Right atrium auricular region (tissue), 2 donors: ENCODE results near the gene ERN1. TPM values are rescaled to one million over a fixed set of nuclear protein-coding genes. Genes with fewer than 3 reads are reported as not detected.

ENCODE experiments used
- DNase-seq: peaks from one replicate; pipeline ENCODE4 v3.0.0-alpha.2; 2019; ENCODE audit warnings: low spot score
- H3K27ac ChIP-seq, 2 donors: fragments of 200-600 bp; sonication (generic); 1 replicate in 1 of 2; 2 replicates in 1 of 2; pipeline ENCODE4 v1.5.1; 2016 to 2019
- H3K27me3 ChIP-seq, 2 donors: fragments of 200-600 bp; sonication (generic); one replicate each; pipeline versions ENCODE4 v1.5.1 to v1.6.0; 2017 to 2019
- H3K36me3 ChIP-seq: fragments of 200-600 bp; sonication (generic); one replicate; pipeline ENCODE4 v1.5.1; 2016
- H3K4me1 ChIP-seq, 2 donors: fragments of 200-600 bp; sonication (generic); one replicate each; pipeline versions ENCODE4 v1.5.1 to v1.6.0; 2017 to 2019
- H3K4me3 ChIP-seq, 2 donors: fragments of 200-600 bp; sonication (generic); 1 replicate in 1 of 2; 2 replicates in 1 of 2; pipeline ENCODE4 v1.5.1; 2017 to 2019; ENCODE audit warnings: mild to moderate bottlenecking in 1 of 2, moderate library complexity in 1 of 2
- H3K9me3 ChIP-seq, 2 donors: fragments of 200-600 bp; sonication (generic); one replicate each; pipeline ENCODE4 v1.5.1; 2019
- total RNA-seq, 2 donors: library from RNA; depleted of rRNA; stranded (reverse); fragments of >200 nt; gene quantifications; one replicate each; pipeline ENCODE4 v1.1.0, GENCODE V29; 2016
- TF ChIP-seq, protein P1 (sequence below), 2 donors: fragments of 200-600 bp; sonication (generic); IDR thresholded peaks; one replicate each; pipeline ENCODE4 v1.5.1; 2019; ENCODE audit warnings: antibody characterized with exemption in 2 of 2

ERN1 gene
- total RNA-seq, 2 donors from 2014 or later: 7.0 to 11.9 TPM

- H3K9me3 ChIP-seq: no peaks in the 10 kb centered on the region
- no peak overlapping the region for H3K4me3 ChIP-seq
- DNase-seq: no peak
- TF ChIP-seq, protein P1, sequence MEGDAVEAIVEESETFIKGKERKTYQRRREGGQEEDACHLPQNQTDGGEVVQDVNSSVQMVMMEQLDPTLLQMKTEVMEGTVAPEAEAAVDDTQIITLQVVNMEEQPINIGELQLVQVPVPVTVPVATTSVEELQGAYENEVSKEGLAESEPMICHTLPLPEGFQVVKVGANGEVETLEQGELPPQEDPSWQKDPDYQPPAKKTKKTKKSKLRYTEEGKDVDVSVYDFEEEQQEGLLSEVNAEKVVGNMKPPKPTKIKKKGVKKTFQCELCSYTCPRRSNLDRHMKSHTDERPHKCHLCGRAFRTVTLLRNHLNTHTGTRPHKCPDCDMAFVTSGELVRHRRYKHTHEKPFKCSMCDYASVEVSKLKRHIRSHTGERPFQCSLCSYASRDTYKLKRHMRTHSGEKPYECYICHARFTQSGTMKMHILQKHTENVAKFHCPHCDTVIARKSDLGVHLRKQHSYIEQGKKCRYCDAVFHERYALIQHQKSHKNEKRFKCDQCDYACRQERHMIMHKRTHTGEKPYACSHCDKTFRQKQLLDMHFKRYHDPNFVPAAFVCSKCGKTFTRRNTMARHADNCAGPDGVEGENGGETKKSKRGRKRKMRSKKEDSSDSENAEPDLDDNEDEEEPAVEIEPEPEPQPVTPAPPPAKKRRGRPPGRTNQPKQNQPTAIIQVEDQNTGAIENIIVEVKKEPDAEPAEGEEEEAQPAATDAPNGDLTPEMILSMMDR (IDR thresholded peaks at IDR 0.05): no peak
- H3K27me3 ChIP-seq: no peaks in the 10 kb centered on the region
- H3K27ac ChIP-seq: peak overlapping the region; percentile 92 to 95
- peaks cover 7% of the 10 kb centered on the region for H3K36me3 ChIP-seq
- H3K4me1 ChIP-seq: peaks cover 0 to 64% of the 10 kb centered on the region in 2 donors
Observed at GRCh38 chr17:64156670-64157069, 26.7 kb upstream of the ERN1 start.

- Histone ChIP-seq H3K27ac (peak overlapping the region; percentile 92 to 95), H3K4me3 (peak overlapping the region in 1 of 2 donors; percentile 17), H3K27me3 (no peaks in the 10 kb centered on the region), H3K4me1 (peaks cover 0 to 68% of the 10 kb centered on the region in 2 donors), H3K9me3 (no peaks in the 10 kb centered on the region), H3K36me3 (peaks cover 7% of the 10 kb centered on the region)
- TF ChIP-seq, protein P1 (IDR thresholded peaks at IDR 0.05): peak in 1 of 2 donors; percentile 34
- DNase-seq: peak; percentile 86
Observed at GRCh38 chr17:64155751-64156544, 26.0 kb upstream of the ERN1 start.

- Histone ChIP-seq H3K36me3 (peaks cover 11% of the 10 kb centered on the region), H3K9me3 (no peaks in the 10 kb centered on the region), H3K27ac (peak overlapping the region; percentile 92 to 95), H3K4me1 (peaks cover 0 to 68% of the 10 kb centered on the region in 2 donors), H3K4me3 (no peak overlapping the region), H3K27me3 (no peaks in the 10 kb centered on the region)
- TF ChIP-seq, protein P1 (IDR thresholded peaks at IDR 0.05): no peak
- no peak for DNase-seq
Observed at GRCh38 chr17:64155129-64155528, 25.2 kb upstream of the ERN1 start.

DNA sequence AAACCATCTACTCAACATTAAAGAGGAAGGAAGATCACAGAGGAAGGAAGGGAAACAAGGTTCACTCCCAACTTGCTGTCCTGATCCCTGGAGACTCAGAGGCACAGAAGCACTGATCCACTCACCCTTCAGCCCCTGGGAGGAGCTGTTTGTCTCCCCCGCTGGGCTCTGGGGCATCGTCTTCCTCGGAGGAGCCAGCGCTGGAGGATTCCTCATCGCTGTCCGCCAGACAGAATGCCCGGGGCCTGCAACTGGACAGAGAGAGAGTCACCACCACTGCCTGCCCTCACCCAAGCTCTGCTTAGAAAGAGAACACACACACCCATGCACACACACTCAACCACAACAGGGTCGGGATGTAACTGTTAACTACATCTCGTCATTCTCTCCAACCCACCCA is 24.8 kb upstream of the ERN1 start:
- DNase-seq: no peak
- peak overlapping the region; percentile 92 to 95 for H3K27ac ChIP-seq
- H3K4me3 ChIP-seq: no peak overlapping the region

DNA sequence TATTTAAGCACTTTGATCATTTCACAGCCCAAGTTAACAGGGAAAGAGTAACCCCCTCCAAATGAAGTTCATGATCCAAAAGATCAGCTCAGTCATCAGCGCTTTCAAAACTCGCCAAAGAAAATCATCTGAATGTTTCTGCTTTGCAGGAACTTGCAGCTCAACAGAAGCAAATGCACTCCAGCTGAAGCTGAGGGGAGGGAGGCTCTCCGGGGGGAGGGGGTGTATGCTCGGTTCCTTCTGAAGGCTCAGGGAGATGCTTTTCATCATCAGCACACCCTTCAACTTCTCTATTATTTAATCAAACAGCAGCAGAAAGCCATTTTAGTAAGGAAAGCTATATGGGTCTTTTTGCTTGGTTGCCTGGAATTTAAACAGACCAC is 24.4 kb upstream of the ERN1 start:
- Histone ChIP-seq H3K27ac (peak overlapping the region; percentile 92 to 95), H3K9me3 (no peaks in the 10 kb centered on the region), H3K27me3 (no peaks in the 10 kb centered on the region), H3K4me1 (peaks cover 0 to 68% of the 10 kb centered on the region in 2 donors), H3K36me3 (peaks cover 13% of the 10 kb centered on the region), H3K4me3 (no peak overlapping the region)
- TF ChIP-seq, protein P1 (IDR thresholded peaks at IDR 0.05): no peak
- no peak for DNase-seq

More for the DNA sequence above, 24.8 kb upstream of the ERN1 start:
- TF ChIP-seq, protein P1 (IDR thresholded peaks at IDR 0.05): no peak
- peaks cover 13% of the 10 kb centered on the region for H3K36me3 ChIP-seq
- H3K9me3 ChIP-seq: no peaks in the 10 kb centered on the region
- H3K27me3 ChIP-seq: no peaks in the 10 kb centered on the region
- peaks cover 0 to 68% of the 10 kb centered on the region in 2 donors for H3K4me1 ChIP-seq
